Activated CD8-positive, alpha-beta memory T cell treated with anti-CD3 and anti-CD28 coated beads, Interleukin-2, amount 10 ng/mL, durations not matched to agents 7 days and 5 days (primary cell): ENCODE data around the gene ATP6V1E1. TPM values are rescaled to one million over a fixed set of nuclear protein-coding genes. Genes with fewer than 3 reads are reported as not detected.

ENCODE experiments used
- ATAC-seq: fragments of 150-1000 bp; cut with Tn5 transposase; one replicate; pipeline ENCODE4 v1.10.0; 2021; ENCODE audit warnings: moderate library complexity
- CTCF ChIA-PET: fragments of 350-600 bp; sonication (Branson Sonifier 250); formaldehyde crosslinking; loops from one replicate; lab custom pipeline; 2021; ENCODE audit warnings: antibody characterized with exemption; lab: Charles Lee
- DNase-seq: peaks from one replicate; pipeline ENCODE4 v3.0.0-alpha.2; 2020
- H3K27ac Mint-ChIP-seq: one replicate; pipeline ENCODE4 v1.8.0; 2021; ENCODE audit warnings: mild to moderate bottlenecking, mixed read lengths
- H3K27me3 Mint-ChIP-seq: one replicate; pipeline ENCODE4 v1.8.0; 2021; ENCODE audit warnings: mixed read lengths
- H3K36me3 Mint-ChIP-seq: one replicate; pipeline ENCODE4 v1.8.0; 2021; ENCODE audit warnings: mild to moderate bottlenecking, mixed read lengths
- H3K4me1 Mint-ChIP-seq: one replicate; pipeline ENCODE4 v1.8.0; 2021; ENCODE audit warnings: mixed read lengths
- H3K4me3 Mint-ChIP-seq: one replicate; pipeline ENCODE4 v1.8.0; 2021; ENCODE audit warnings: mild to moderate bottlenecking, moderate library complexity, mixed read lengths
- H3K9me3 Mint-ChIP-seq: one replicate; pipeline ENCODE4 v1.8.0; 2022; ENCODE audit warnings: low read depth, mixed read lengths
- total RNA-seq, 2 experiments: library from RNA; stranded (reverse); gene quantifications; one replicate each; pipeline ENCODE4 v1.2.3, GENCODE V29; 2021

Gene ATP6V1E1
- total RNA-seq, 2 experiments from 2014 or later: 78.4 to 97.5 TPM

GRCh38 chr22:17627961-17628405 is 566 bp downstream of the ATP6V1E1 start:
- CTCF ChIA-PET: no interaction called here
- Mint-ChIP-seq H3K4me3 (peak overlapping the region; percentile 84), H3K27ac (peak overlapping the region; percentile 83), H3K9me3 (no peaks in the 10 kb centered on the region), H3K27me3 (no peaks in the 10 kb centered on the region), H3K4me1 (peaks cover 29% of the 10 kb centered on the region), H3K36me3 (peaks cover 11% of the 10 kb centered on the region)
- ATAC-seq (no peak), DNase-seq (no peak)

- H3K27ac Mint-ChIP-seq: no peak overlapping the region
- ATAC-seq: no peak
- DNase-seq: no peak
- H3K9me3 Mint-ChIP-seq: no peaks in the 10 kb centered on the region
- H3K4me3 Mint-ChIP-seq: no peak overlapping the region
- CTCF ChIA-PET: interaction anchor here (1.2 kb wide), 1 partner anchor 441 kb away, joined by 3 read pairs; no protein-coding TSS in a partner anchor
- H3K4me1 Mint-ChIP-seq: peaks cover 3% of the 10 kb centered on the region
- H3K36me3 Mint-ChIP-seq: peaks cover 26% of the 10 kb centered on the region
- no peaks in the 10 kb centered on the region for H3K27me3 Mint-ChIP-seq
These were observed 15.3 kb downstream of the ATP6V1E1 start for GRCh38 chr22:17613280-17613679.

GRCh38 chr22:17612057-17612456 is 16.5 kb downstream of the ATP6V1E1 start:
- CTCF ChIA-PET: interaction anchor here (1.3 kb wide), 1 partner anchor 11 kb away, joined by 3 read pairs; no protein-coding TSS in a partner anchor
- no peak overlapping the region for H3K27ac Mint-ChIP-seq
- ATAC-seq (no peak), DNase-seq (no peak)
- H3K9me3 Mint-ChIP-seq: no peaks in the 10 kb centered on the region
- H3K36me3 Mint-ChIP-seq: peaks cover 22% of the 10 kb centered on the region
- H3K4me3 Mint-ChIP-seq: no peak overlapping the region
- H3K27me3 Mint-ChIP-seq: no peaks in the 10 kb centered on the region
- H3K4me1 Mint-ChIP-seq: peaks cover 3% of the 10 kb centered on the region

- H3K27me3 Mint-ChIP-seq: no peaks in the 10 kb centered on the region
- no peak overlapping the region for H3K27ac Mint-ChIP-seq
- DNase-seq (no peak), ATAC-seq (peak; percentile 30)
- CTCF ChIA-PET: no interaction called here
- H3K9me3 Mint-ChIP-seq: no peaks in the 10 kb centered on the region
- peaks cover 23% of the 10 kb centered on the region for H3K36me3 Mint-ChIP-seq
- H3K4me3 Mint-ChIP-seq: no peak overlapping the region
- H3K4me1 Mint-ChIP-seq: peaks cover 5% of the 10 kb centered on the region
These were observed 20.5 kb downstream of the ATP6V1E1 start for GRCh38 chr22:17607891-17608521.

- Mint-ChIP-seq H3K36me3 (peaks cover 12% of the 10 kb centered on the region), H3K4me1 (peaks cover 5% of the 10 kb centered on the region), H3K9me3 (no peaks in the 10 kb centered on the region), H3K27ac (no peak overlapping the region), H3K27me3 (no peaks in the 10 kb centered on the region), H3K4me3 (no peak overlapping the region)
- CTCF ChIA-PET: no interaction called here
- DNase-seq: no peak
- no peak for ATAC-seq
These were observed 22.1 kb downstream of the ATP6V1E1 start for GRCh38 chr22:17606496-17606895.

- Mint-ChIP-seq H3K27ac (no peak overlapping the region), H3K4me3 (no peak overlapping the region), H3K36me3 (peaks cover 14% of the 10 kb centered on the region), H3K9me3 (no peaks in the 10 kb centered on the region), H3K4me1 (peaks cover 5% of the 10 kb centered on the region), H3K27me3 (no peaks in the 10 kb centered on the region)
- ATAC-seq: no peak
- CTCF ChIA-PET: interaction anchor here (0.8 kb wide), 1 partner anchor 11 kb away, joined by 3 read pairs; no protein-coding TSS in a partner anchor
- DNase-seq: no peak
These were observed 24.9 kb downstream of the ATP6V1E1 start for GRCh38 chr22:17603668-17604067.

- H3K9me3 Mint-ChIP-seq: no peaks in the 10 kb centered on the region
- no peak overlapping the region for H3K4me3 Mint-ChIP-seq
- H3K36me3 Mint-ChIP-seq: peaks cover 35% of the 10 kb centered on the region
- no peak overlapping the region for H3K27ac Mint-ChIP-seq
- H3K4me1 Mint-ChIP-seq: peaks cover 2% of the 10 kb centered on the region
- CTCF ChIA-PET: interaction anchor here (0.6 to 1.2 kb wide), 2 partner anchors 11 to 78 kb away, joined by 3 to 4 read pairs; no protein-coding TSS in a partner anchor
- ATAC-seq: no peak
- H3K27me3 Mint-ChIP-seq: no peaks in the 10 kb centered on the region
- DNase-seq: no peak
These were observed 27.5 kb downstream of the ATP6V1E1 start for GRCh38 chr22:17601031-17601430.

- Mint-ChIP-seq H3K36me3 (peaks cover 46% of the 10 kb centered on the region), H3K27me3 (no peaks in the 10 kb centered on the region), H3K27ac (no peak overlapping the region), H3K4me1 (no peaks in the 10 kb centered on the region), H3K9me3 (no peaks in the 10 kb centered on the region), H3K4me3 (no peak overlapping the region)
- no peak for ATAC-seq
- CTCF ChIA-PET: no interaction called here
- no peak for DNase-seq
These were observed 30.2 kb downstream of the ATP6V1E1 start for GRCh38 chr22:17598318-17598717.

- Mint-ChIP-seq H3K9me3 (no peaks in the 10 kb centered on the region), H3K36me3 (peaks cover 51% of the 10 kb centered on the region), H3K4me3 (no peak overlapping the region), H3K27me3 (no peaks in the 10 kb centered on the region), H3K27ac (no peak overlapping the region), H3K4me1 (no peaks in the 10 kb centered on the region)
- DNase-seq: no peak
- CTCF ChIA-PET: interaction anchor here (0.7 kb wide), 1 partner anchor 209 kb away, joined by 3 read pairs; no protein-coding TSS in a partner anchor
- no peak for ATAC-seq
These were observed 31.3 kb downstream of the ATP6V1E1 start for GRCh38 chr22:17597217-17597616.

GRCh38 chr22:17596226-17596625 is 32.3 kb downstream of the ATP6V1E1 start:
- H3K27me3 Mint-ChIP-seq: no peaks in the 10 kb centered on the region
- no peaks in the 10 kb centered on the region for H3K9me3 Mint-ChIP-seq
- H3K27ac Mint-ChIP-seq: no peak overlapping the region
- DNase-seq (no peak), ATAC-seq (no peak)
- no peaks in the 10 kb centered on the region for H3K4me1 Mint-ChIP-seq
- CTCF ChIA-PET: no interaction called here
- H3K4me3 Mint-ChIP-seq: no peak overlapping the region
- H3K36me3 Mint-ChIP-seq: peaks cover 56% of the 10 kb centered on the region

- H3K9me3 Mint-ChIP-seq: no peaks in the 10 kb centered on the region
- H3K27me3 Mint-ChIP-seq: no peaks in the 10 kb centered on the region
- H3K4me3 Mint-ChIP-seq: no peak overlapping the region
- ATAC-seq (no peak), DNase-seq (no peak)
- CTCF ChIA-PET: no interaction called here
- no peaks in the 10 kb centered on the region for H3K4me1 Mint-ChIP-seq
- H3K27ac Mint-ChIP-seq: no peak overlapping the region
- H3K36me3 Mint-ChIP-seq: peaks cover 38% of the 10 kb centered on the region
These were observed 36.3 kb downstream of the ATP6V1E1 start for GRCh38 chr22:17592201-17592600.

GRCh38 chr22:17590586-17590985 is 38.0 kb downstream of the ATP6V1E1 start:
- CTCF ChIA-PET: interaction anchor here (2.8 kb wide), 1 partner anchor 516 kb away, joined by 5 read pairs; no protein-coding TSS in a partner anchor

GRCh38 chr22:17589810-17590375 is 38.7 kb downstream of the ATP6V1E1 start:
- Mint-ChIP-seq H3K27ac (no peak overlapping the region), H3K4me3 (no peak overlapping the region)
- CTCF ChIA-PET: interaction anchor here (2.8 kb wide), 1 partner anchor 515 kb away, joined by 5 read pairs; no protein-coding TSS in a partner anchor

More at GRCh38 chr22:17590586-17590985, 38.0 kb downstream of the ATP6V1E1 start:
- no peaks in the 10 kb centered on the region for H3K9me3 Mint-ChIP-seq
- no peaks in the 10 kb centered on the region for H3K27me3 Mint-ChIP-seq
- DNase-seq (no peak), ATAC-seq (no peak)
- H3K27ac Mint-ChIP-seq: no peak overlapping the region
- H3K36me3 Mint-ChIP-seq: peaks cover 29% of the 10 kb centered on the region
- H3K4me1 Mint-ChIP-seq: no peaks in the 10 kb centered on the region
- no peak overlapping the region for H3K4me3 Mint-ChIP-seq

GRCh38 chr22:17588606-17589005 is 39.9 kb downstream of the ATP6V1E1 start:
- Mint-ChIP-seq H3K4me1 (no peaks in the 10 kb centered on the region), H3K27me3 (no peaks in the 10 kb centered on the region), H3K27ac (no peak overlapping the region), H3K36me3 (peaks cover 19% of the 10 kb centered on the region), H3K9me3 (no peaks in the 10 kb centered on the region), H3K4me3 (no peak overlapping the region)
- ATAC-seq (no peak), DNase-seq (no peak)
- CTCF ChIA-PET: interaction anchor here (0.7 to 2.8 kb wide), 2 partner anchors 99 to 514 kb away, joined by 3 to 5 read pairs; no protein-coding TSS in a partner anchor

More at GRCh38 chr22:17589810-17590375, 38.7 kb downstream of the ATP6V1E1 start:
- ATAC-seq: no peak
- no peak for DNase-seq
- H3K36me3 Mint-ChIP-seq: peaks cover 26% of the 10 kb centered on the region
- H3K4me1 Mint-ChIP-seq: no peaks in the 10 kb centered on the region
- no peaks in the 10 kb centered on the region for H3K27me3 Mint-ChIP-seq
- H3K9me3 Mint-ChIP-seq: no peaks in the 10 kb centered on the region
